ENCODE measurements around the gene PSG4. TPM values are rescaled to one million over a fixed set of nuclear protein-coding genes. Genes with fewer than 3 reads are reported as not detected.
"Not testable (repeated sequence)": the region's sequence is repeated elsewhere in the genome, so short reads cannot be mapped to it uniquely, and the experiment has no call there.

The PSG4 gene
- total and polyA plus RNA-seq, 8 donors: 0.38 TPM; not detected in 7

DNA sequence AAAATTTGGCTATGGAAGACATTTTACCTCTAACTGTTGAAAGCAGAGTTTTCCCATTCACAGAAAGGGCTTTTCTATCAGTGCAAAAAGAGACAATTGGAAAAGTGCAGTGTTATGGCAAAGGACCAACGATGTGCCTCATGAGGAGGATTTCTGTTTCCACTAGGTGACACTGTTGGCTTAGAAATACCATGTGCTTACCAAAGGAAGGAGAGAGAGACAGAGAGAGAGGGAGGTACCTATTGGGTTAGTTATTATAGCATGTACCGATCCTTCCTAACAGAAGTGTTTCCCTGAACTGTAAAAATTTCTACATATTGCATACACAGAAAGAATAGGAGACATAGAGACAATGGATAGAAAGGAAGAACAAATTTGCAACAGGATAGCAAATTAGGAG lies 23.9 kb upstream of the PSG4 start:
- WGBS, 5 donors: 63 to 82% (median 73%) methylated on average over 2 of the region's 2 CpGs; no CpG with 5 or more reads in 1 of the 5 donors
- TF ChIP-seq POLR2AphosphoS5 (IDR thresholded peaks at IDR 0.05): no peak
- Histone ChIP-seq H3K27me3 (no peaks in the 10 kb centered on the region), H3K4me3 (no peak overlapping the region), H3K9me3 (peaks cover 0 to 66% (median 39%) of the 10 kb centered on the region in 4 donors), H3K4me1 (no peaks in the 10 kb centered on the region), H3K36me3 (no peaks in the 10 kb centered on the region), H3K27ac (no peak overlapping the region)
- no peak for DNase-seq
- intact Hi-C loops (cut with DNase I; ENCODE audit: low total_unique reads): no loop called here

DNA sequence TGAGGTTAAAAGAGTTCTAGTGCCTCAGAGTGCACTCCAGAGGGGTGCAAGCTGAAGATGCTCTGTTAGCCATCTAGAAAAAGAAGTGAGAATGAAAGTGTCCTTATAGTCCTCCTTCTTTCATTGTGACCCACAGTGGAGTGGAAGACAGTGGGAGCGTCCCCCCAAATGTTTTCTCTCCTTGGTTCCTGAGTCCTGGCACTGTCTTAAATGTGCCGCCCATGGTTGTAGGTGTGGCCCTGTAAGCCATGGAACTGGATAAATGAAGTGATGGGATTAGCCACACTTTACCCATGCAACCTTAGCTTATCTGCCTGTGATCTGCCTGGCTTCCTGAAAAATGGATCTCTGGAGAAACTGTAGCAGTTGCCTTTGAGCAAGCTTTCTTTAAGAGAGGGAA lies 23.3 kb upstream of the PSG4 start:
- WGBS, 5 donors: 77 to 80% (median 78%) methylated on average over 2 of the region's 2 CpGs; no CpG with 5 or more reads in 1 of the 5 donors
- H3K27ac ChIP-seq; H3K36me3 ChIP-seq; H3K27me3 ChIP-seq; DNase-seq; H3K4me1 ChIP-seq; intact Hi-C loops (cut with DNase I; ENCODE audit: low total_unique reads); H3K4me3 ChIP-seq: not testable (repeated sequence)
- peaks cover 0 to 67% (median 39%) of the 10 kb centered on the region in 4 donors for H3K9me3 ChIP-seq

DNA sequence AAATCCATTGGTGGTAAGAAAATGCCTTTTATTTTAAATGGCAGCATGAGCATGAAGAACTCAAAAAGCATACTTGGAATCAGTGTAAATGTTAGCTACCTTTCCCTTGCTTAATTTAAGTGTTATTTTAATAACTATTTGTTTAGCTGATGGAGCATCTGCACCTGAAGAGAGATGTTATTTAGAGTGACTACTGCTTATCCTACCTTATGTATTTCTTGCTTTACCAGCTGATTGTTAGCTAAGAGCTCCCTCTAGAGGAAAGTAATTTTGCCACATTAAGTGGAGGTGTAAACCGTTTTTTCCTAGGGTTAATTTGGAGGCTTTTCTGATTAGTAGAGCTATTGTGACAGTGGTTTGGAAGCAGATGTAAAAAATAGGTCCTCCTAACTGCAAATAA lies 21.5 kb upstream of the PSG4 start:
- 69 to 93% (median 79%) methylated on average over 1 of the region's 1 CpG; no CpG with 5 or more reads in 1 of the 5 donors for WGBS, 5 donors
- H3K36me3 ChIP-seq; intact Hi-C loops (cut with DNase I; ENCODE audit: low total_unique reads); H3K27ac ChIP-seq; H3K27me3 ChIP-seq; H3K4me3 ChIP-seq; DNase-seq; H3K4me1 ChIP-seq: not testable (repeated sequence)
- H3K9me3 ChIP-seq: peaks cover 0 to 67% (median 39%) of the 10 kb centered on the region in 4 donors

DNA sequence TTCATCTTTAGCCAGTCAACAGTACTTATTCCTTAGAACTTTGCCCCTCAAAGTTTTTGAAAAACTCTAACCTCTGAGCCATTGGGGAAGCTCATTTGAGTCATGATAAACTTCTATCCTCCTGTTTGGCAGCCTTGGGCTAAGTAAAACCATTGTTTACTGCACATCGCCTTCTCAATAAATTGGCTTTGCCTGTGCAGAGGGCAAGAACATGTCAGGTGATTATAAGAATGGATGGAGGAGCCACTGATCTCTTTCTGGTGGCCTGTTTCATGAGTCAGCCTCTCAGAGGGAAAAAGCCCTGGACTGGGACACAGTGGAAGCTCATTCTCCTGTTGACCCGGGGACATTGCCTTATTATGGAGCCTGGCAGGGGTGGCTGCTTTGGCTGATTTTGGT lies 19.4 kb upstream of the PSG4 start:
- intact Hi-C loops (cut with DNase I; ENCODE audit: low total_unique reads): no loop called here
- Histone ChIP-seq H3K9me3 (peaks cover 0 to 50% (median 30%) of the 10 kb centered on the region in 4 donors), H3K4me3 (no peak overlapping the region), H3K36me3 (no peaks in the 10 kb centered on the region), H3K27me3 (no peaks in the 10 kb centered on the region), H3K4me1 (no peaks in the 10 kb centered on the region), H3K27ac (no peak overlapping the region)
- DNase-seq: no peak
- TF ChIP-seq POLR2AphosphoS5 (IDR thresholded peaks at IDR 0.05) (no peak), POLR2A (IDR thresholded peaks at IDR 0.05) (no peak), EP300 (IDR thresholded peaks at IDR 0.05) (no peak)
- TF ChIP-seq, protein P1, sequence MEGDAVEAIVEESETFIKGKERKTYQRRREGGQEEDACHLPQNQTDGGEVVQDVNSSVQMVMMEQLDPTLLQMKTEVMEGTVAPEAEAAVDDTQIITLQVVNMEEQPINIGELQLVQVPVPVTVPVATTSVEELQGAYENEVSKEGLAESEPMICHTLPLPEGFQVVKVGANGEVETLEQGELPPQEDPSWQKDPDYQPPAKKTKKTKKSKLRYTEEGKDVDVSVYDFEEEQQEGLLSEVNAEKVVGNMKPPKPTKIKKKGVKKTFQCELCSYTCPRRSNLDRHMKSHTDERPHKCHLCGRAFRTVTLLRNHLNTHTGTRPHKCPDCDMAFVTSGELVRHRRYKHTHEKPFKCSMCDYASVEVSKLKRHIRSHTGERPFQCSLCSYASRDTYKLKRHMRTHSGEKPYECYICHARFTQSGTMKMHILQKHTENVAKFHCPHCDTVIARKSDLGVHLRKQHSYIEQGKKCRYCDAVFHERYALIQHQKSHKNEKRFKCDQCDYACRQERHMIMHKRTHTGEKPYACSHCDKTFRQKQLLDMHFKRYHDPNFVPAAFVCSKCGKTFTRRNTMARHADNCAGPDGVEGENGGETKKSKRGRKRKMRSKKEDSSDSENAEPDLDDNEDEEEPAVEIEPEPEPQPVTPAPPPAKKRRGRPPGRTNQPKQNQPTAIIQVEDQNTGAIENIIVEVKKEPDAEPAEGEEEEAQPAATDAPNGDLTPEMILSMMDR (IDR thresholded peaks at IDR 0.05): no peak
- WGBS, 5 donors: 90 to 95% (median 93%) methylated on average over 2 of the region's 2 CpGs; no CpG with 5 or more reads in 1 of the 5 donors

DNA sequence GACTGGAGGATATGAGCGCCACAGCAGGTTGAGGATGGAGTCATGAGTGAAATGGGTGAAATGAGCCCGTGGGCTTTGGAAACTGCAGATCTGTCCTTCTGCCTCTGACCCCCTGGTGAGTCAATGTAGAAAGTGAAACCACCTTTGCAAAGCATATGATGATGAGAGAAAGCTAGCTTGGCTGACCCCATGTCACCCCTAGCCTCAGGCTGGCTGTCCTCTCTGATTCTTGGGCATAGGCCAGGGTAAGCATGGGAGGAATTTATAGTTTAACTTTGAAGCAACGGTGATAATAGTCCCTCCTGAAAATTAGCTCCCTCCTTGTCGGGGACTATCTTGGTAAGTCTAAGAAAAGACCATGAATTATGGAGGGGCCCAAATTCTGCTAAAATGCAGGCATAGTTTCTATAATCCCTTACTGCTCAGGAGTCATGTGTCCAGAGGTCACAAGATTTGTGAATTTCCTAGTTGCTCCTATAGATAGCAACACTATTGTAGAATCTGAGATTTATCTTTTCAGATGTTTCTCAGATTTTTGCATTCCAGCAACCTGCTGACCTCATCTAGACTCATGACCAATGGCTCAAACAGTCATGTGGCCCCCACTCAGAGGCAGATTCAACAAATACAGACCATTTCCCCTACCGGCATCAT lies 18.9 kb upstream of the PSG4 start:
- DNase-seq; intact Hi-C loops (cut with DNase I; ENCODE audit: low total_unique reads); H3K36me3 ChIP-seq; H3K4me3 ChIP-seq; H3K27me3 ChIP-seq; H3K4me1 ChIP-seq; H3K27ac ChIP-seq: not testable (repeated sequence)
- peaks cover 0 to 45% (median 27%) of the 10 kb centered on the region in 4 donors for H3K9me3 ChIP-seq
- 64 to 75% (median 72%) methylated on average over 5 of the region's 5 CpGs; no CpG with 5 or more reads in 1 of the 5 donors for WGBS, 5 donors

DNA sequence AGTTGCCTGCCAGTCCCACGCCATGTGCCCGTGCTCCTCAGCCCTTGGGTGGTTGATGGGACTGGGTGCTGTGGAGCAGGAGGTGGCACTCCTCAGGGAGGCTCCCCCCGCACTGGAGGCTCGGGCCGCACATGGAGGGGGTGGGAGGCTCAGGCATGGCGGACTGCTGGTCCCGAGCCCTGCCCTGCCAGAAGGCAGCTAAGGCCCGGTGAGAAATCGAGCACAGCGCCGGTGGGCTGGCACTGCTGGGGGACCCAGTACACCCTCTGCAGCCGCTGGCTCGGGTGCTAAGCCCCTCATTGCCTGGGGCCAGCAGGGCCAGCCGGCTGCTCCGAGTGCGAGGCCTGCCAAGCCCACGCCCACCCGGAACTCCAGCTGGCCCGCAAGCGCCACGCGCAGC lies 16.5 kb upstream of the PSG4 start:
- H3K27ac ChIP-seq; H3K4me1 ChIP-seq; H3K4me3 ChIP-seq; intact Hi-C loops (cut with DNase I; ENCODE audit: low total_unique reads); H3K27me3 ChIP-seq; DNase-seq; H3K36me3 ChIP-seq: not testable (repeated sequence)
- 91 to 95% (median 93%) methylated on average over 17 to 22 of the region's 22 CpGs; no CpG with 5 or more reads in 1 of the 5 donors for WGBS, 5 donors
- peaks cover 0 to 21% (median 5%) of the 10 kb centered on the region in 4 donors for H3K9me3 ChIP-seq

DNA sequence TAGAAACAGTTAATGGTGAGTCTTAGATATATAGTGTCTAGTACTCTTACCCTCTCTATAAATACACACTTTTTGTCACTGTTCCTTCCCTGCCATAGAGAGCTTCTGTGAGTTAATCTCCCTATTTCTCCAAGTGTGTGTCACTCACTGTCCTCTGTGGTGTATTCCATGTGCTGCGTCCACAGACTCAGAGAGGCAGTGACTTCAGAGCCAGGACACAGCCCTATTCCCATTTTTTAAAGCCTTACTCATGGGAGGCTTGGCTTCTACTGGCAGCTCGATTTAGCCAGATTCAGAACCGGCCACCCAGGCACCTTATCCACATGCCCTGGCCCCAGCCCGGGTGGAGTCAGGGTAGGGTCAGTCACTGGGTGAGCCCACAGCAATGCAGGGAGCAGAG lies 13.7 kb upstream of the PSG4 start:
- H3K9me3 ChIP-seq; intact Hi-C loops (cut with DNase I; ENCODE audit: low total_unique reads); H3K27me3 ChIP-seq; H3K4me1 ChIP-seq; H3K36me3 ChIP-seq; H3K4me3 ChIP-seq; H3K27ac ChIP-seq; DNase-seq: not testable (repeated sequence)
- 80 to 83% (median 81%) methylated on average over 4 of the region's 4 CpGs; no CpG with 5 or more reads in 1 of the 5 donors for WGBS, 5 donors

DNA sequence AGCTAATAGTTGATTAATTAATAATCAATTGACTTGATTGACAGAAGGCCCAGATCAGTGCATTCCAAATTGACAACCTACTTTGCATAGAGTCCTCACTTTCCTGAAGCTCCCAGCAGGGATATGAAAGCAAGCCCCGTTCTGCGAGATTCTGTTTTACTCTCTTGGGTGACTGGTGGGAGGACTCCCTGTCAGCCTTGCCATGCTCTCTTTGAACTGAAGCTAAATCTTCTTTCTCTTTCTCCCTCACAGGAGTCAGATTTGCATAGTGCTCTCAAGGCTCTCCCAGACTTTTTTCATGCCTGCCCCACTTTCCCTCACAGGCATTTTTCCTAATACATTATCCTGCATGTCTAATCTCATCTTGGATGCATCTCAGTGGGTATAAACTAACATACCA lies 10.4 kb upstream of the PSG4 start:
- H3K4me1 ChIP-seq; H3K4me3 ChIP-seq; intact Hi-C loops (cut with DNase I; ENCODE audit: low total_unique reads); H3K27ac ChIP-seq; H3K36me3 ChIP-seq; DNase-seq; H3K9me3 ChIP-seq; H3K27me3 ChIP-seq: not testable (repeated sequence)
- WGBS, 5 donors: 15 to 50% (median 38%) methylated on average over 2 of the region's 2 CpGs; no CpG with 5 or more reads in 1 of the 5 donors
